ENCODE data around the gene CYTH1. TPM values are rescaled to one million over a fixed set of nuclear protein-coding genes. Genes with fewer than 3 reads are reported as not detected.

CYTH1 gene
- total and polyA plus RNA-seq, 10 of the 15 experiments (the other 5 are each of a cell fraction or from before 2014, with no cell fraction given): 6.6 to 188 (median 145) TPM

DNA sequence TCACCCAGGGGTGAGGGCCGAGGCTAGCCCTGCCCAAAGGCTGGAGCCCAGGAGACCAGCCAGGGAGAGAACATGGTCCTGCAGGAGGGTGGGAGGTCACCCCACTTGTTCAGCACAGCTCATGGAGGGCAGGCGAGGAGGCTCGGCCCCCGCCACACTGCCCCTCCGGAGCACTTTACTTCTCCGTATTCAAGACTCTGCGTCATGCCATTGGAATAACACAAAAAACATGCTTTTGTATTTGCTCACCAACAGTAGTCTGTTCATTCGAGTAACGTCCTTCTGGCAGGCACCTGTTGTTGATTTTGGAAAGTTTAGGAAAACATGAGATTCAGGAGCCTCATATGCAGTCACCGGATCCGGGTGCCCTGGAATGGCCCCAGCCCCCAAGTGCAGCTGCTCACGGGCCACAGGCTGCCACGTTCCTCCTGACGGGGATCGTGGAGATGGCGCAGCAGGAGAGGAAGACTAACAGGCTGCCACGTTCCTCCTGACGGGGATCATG is 123.7 kb downstream of the CYTH1 start:
- Histone ChIP-seq H3K79me2 (ENCODE audit: control insufficient read depth, insufficient read depth, low read length) (no peaks in the 10 kb centered on the region), H3K9ac (ENCODE audit: control insufficient read depth, insufficient read depth, low read length) (no peak overlapping the region), H3K4me2 (ENCODE audit: control insufficient read depth, insufficient read depth) (no peak overlapping the region), H3K9me3 (replicated peaks; ENCODE audit: control insufficient read depth, insufficient read depth, low read length) (no peaks in the 10 kb centered on the region), H3K4me1 (ENCODE audit: control insufficient read depth, insufficient read depth, low read length) (no peaks in the 10 kb centered on the region), H3K27me3 (replicated peaks in 1 of 2; ENCODE audit: control insufficient read depth in 2 of 2, insufficient read depth in 2 of 2, low read length in 1 of 2) (no peaks in the 10 kb centered on the region), H4K20me1 (ENCODE audit: control insufficient read depth, insufficient read depth) (no peaks in the 10 kb centered on the region), H3K27ac (ENCODE audit: control insufficient read depth, insufficient read depth) (no peak overlapping the region), H3K36me3 (ENCODE audit: control insufficient read depth in 2 of 2, insufficient read depth in 2 of 2, low read length in 1 of 2) (no peaks in the 10 kb centered on the region), H2AFZ (ENCODE audit: control insufficient read depth, low read depth, low read length) (no peak overlapping the region), H3K4me3 (no peak overlapping the region)
- 71% methylated on average over 18 of the region's 18 CpGs for WGBS (ENCODE audit: insufficient coverage, insufficient replicate concordance, low lambda C conversion rate, missing lambda C conversion rate)
- BruUV-seq (replicated peaks): no TSS peak
- in situ Hi-C loops (cut with MboI): no loop called here
- ChIA-PET CTCF (interaction anchor here (0.9 kb wide), 1 partner anchor 98 kb away, joined by 3 read pairs; no protein-coding TSS in a partner anchor), SMC1A (ENCODE audit: uncharacterized antibody, unreplicated experiment) (no interaction called here), RAD21 (ENCODE audit: unreplicated experiment) (no interaction called here), POLR2A (no interaction called here)
- FAIRE-seq (no peak), ATAC-seq (no peak), DNase-seq (ENCODE audit: low read depth, low spot score) (no peak)
- TF ChIP-seq, protein P1, sequence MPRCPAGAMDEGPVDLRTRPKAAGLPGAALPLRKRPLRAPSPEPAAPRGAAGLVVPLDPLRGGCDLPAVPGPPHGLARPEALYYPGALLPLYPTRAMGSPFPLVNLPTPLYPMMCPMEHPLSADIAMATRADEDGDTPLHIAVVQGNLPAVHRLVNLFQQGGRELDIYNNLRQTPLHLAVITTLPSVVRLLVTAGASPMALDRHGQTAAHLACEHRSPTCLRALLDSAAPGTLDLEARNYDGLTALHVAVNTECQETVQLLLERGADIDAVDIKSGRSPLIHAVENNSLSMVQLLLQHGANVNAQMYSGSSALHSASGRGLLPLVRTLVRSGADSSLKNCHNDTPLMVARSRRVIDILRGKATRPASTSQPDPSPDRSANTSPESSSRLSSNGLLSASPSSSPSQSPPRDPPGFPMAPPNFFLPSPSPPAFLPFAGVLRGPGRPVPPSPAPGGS (IDR thresholded peaks at IDR 0.05; ENCODE audit: borderline replicate concordance, insufficient read depth, low read depth, low read length, poor library complexity, severe bottlenecking): no peak
- TF ChIP-seq JUND (IDR thresholded peaks at IDR 0.05; ENCODE audit: low read depth, low read length) (no peak), GABPA (IDR thresholded peaks at IDR 0.05; ENCODE audit: low read depth) (no peak), MYC (IDR thresholded peaks at IDR 0.05; ENCODE audit: insufficient read depth, insufficient read length, insufficient replicate concordance, low read length, severe bottlenecking) (no peak), CREM (IDR thresholded peaks at IDR 0.05; ENCODE audit: low read depth) (no peak), YBX1 (IDR thresholded peaks at IDR 0.05) (no peak), CHD4 (IDR thresholded peaks at IDR 0.05) (no peak), CEBPB (IDR thresholded peaks at IDR 0.05; ENCODE audit: borderline replicate concordance in 1 of 2, low read depth in 2 of 2, low read length in 2 of 2) (no peak), NR2C1 (IDR thresholded peaks at IDR 0.05) (no peak), POLR2AphosphoS2 (IDR thresholded peaks at IDR 0.05; ENCODE audit: low read depth, low read length) (no peak), SREBF2 (IDR thresholded peaks at IDR 0.05; ENCODE audit: low read length) (no peak), RFX5 (IDR thresholded peaks at IDR 0.05; ENCODE audit: low read depth, low read length) (no peak)
- TF ChIP-seq, protein P2, sequence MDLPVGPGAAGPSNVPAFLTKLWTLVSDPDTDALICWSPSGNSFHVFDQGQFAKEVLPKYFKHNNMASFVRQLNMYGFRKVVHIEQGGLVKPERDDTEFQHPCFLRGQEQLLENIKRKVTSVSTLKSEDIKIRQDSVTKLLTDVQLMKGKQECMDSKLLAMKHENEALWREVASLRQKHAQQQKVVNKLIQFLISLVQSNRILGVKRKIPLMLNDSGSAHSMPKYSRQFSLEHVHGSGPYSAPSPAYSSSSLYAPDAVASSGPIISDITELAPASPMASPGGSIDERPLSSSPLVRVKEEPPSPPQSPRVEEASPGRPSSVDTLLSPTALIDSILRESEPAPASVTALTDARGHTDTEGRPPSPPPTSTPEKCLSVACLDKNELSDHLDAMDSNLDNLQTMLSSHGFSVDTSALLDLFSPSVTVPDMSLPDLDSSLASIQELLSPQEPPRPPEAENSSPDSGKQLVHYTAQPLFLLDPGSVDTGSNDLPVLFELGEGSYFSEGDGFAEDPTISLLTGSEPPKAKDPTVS (IDR thresholded peaks at IDR 0.05; ENCODE audit: low read depth, low read length): no peak
- TF ChIP-seq, protein P3, sequence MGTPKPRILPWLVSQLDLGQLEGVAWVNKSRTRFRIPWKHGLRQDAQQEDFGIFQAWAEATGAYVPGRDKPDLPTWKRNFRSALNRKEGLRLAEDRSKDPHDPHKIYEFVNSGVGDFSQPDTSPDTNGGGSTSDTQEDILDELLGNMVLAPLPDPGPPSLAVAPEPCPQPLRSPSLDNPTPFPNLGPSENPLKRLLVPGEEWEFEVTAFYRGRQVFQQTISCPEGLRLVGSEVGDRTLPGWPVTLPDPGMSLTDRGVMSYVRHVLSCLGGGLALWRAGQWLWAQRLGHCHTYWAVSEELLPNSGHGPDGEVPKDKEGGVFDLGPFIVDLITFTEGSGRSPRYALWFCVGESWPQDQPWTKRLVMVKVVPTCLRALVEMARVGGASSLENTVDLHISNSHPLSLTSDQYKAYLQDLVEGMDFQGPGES (IDR thresholded peaks at IDR 0.05): no peak
- TF ChIP-seq, protein P4, sequence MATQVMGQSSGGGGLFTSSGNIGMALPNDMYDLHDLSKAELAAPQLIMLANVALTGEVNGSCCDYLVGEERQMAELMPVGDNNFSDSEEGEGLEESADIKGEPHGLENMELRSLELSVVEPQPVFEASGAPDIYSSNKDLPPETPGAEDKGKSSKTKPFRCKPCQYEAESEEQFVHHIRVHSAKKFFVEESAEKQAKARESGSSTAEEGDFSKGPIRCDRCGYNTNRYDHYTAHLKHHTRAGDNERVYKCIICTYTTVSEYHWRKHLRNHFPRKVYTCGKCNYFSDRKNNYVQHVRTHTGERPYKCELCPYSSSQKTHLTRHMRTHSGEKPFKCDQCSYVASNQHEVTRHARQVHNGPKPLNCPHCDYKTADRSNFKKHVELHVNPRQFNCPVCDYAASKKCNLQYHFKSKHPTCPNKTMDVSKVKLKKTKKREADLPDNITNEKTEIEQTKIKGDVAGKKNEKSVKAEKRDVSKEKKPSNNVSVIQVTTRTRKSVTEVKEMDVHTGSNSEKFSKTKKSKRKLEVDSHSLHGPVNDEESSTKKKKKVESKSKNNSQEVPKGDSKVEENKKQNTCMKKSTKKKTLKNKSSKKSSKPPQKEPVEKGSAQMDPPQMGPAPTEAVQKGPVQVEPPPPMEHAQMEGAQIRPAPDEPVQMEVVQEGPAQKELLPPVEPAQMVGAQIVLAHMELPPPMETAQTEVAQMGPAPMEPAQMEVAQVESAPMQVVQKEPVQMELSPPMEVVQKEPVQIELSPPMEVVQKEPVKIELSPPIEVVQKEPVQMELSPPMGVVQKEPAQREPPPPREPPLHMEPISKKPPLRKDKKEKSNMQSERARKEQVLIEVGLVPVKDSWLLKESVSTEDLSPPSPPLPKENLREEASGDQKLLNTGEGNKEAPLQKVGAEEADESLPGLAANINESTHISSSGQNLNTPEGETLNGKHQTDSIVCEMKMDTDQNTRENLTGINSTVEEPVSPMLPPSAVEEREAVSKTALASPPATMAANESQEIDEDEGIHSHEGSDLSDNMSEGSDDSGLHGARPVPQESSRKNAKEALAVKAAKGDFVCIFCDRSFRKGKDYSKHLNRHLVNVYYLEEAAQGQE (IDR thresholded peaks at IDR 0.05; ENCODE audit: low read depth, low read length): no peak
- intact Hi-C loops (cut with micrococcal nuclease; ENCODE audit: unreplicated experiment): no loop called here

All from GM12878 (cell line).